ENCODE measurements around the gene ANXA11.
"Not testable (repeated sequence)": the region's sequence is repeated elsewhere in the genome, so short reads cannot be mapped to it uniquely, and the experiment has no call there.

ANXA11 gene

DNA sequence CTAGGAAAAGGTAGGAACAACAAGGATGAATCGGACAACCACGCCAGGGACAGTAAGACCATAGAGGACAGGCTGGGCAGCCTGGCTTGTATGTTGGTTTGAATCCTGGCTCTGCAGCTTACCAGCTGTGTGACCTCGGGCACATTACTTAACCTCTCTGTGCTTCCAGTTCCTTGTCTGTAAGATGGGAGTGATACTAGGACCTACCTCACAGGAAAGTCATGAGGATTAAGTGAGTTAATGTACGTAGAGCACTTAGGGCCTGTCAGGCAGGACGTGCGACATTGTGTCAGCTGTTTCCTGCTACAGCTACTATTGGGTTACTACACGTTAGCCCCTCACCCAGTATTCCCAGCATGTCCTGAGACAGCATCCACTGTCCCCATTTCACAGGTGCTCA lies 40.7 kb downstream of the ANXA11 start:
- DNase-seq = no peak

DNA sequence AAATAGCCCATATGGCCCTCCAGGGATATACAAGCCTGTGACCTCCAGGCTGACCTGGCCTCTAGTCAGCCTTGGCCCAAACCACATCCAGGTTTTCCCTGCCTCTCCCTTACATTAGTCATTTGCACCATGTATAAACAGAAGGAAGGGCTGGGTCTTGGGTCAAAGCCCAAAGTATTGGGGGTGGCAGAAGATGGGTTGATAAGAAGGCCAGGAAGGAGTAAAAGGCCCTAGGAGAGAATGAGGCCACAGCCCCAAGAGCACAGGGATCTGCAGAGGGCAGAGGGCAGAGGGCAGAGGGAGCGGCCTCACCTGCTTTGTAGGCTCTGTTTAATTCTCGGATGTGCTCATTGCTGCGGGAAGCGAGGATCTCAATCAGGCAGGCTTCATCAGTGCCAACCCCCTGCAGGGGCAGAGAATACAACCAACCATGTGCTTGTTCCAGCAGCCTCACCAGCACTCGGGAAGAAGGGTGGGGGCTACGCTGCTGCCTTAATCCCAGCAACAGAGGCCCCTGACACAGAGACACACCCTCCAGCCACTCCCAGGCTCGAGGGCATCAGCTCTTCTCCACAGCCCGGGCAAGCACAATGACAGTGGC lies 41.5 kb downstream of the ANXA11 start:
- DNase-seq = no peak

DNA sequence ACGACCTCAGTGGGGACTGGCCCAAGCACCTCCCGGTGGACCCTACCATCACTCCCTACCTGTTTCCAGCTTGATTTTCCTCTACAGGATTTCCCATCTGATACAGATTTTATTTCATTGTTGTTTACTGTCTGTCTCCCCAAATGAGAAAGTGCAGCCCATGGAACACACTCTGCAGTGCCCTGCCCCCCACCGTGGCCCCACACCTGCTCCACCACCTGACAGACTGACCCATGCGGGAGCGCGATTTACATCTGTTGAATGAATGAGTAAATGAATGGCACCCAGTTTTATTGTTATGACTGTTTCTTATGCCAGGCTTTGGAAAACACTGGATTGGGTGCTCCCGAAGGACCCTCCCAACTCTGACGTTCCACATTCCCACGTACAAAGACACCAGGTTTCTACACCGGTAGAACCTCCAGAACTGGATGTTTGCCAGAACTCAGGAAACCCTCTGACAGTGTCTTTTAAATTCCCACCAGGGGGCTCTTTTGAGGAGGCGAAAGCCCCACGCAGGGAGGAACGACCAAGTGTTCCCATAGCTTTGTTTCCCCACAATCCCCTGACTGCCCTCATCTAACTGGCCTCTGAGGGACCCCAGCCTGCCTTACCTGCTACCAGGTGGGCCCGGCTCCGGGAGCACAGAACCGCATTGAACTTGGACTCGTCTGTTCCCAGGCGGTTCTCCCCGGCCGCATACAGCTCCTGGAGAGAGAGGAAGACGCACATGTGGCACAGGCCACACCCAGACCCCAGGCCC lies 43.8 kb downstream of the ANXA11 start:
- DNase-seq = peak; percentile 15

DNA sequence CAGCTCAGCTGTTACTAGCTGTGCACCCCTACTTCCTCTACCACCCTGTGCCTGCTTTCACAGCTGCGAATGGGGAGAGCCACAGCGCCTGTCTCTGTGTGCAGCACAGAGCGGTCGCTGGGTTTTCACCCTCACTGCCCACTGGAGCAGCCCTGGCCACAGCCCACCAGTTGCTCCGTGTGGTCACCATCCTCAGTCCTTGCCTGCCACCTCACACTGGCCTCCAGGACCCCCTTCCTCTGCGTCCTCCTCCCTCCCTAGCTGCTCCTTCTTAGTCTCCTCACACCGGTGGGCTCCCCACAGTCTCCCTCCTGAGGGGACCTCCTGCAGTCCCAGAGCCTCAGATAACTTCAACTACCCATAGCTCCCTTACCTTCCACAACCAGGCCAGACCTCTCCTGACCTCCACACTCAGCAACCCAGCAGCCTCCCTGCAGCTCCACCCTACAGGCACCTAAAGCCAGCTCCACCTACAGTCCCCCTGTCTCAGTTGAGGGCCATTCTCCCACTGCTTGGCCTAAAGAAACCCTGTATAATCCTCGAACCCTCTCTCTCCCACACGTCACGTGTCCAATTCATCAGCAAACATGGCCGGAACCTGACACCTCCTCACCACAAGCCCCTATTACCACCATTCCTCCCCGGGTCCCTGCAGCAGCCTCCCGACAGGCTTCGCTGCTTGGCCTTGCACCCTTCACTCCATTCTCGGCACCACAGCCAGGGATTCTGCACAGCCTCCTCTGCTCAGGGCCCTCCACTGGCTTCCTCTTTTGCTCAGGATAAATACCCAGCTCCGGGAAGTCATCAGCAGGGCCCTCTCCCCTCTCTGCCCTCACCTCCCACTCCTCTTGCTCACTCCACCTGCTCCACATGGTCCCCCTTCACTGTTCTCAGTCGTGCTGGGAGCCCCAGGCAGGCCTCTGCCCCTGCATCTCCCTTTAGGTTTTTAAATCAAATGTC lies 44.7 kb downstream of the ANXA11 start:
- no peak for DNase-seq

DNA sequence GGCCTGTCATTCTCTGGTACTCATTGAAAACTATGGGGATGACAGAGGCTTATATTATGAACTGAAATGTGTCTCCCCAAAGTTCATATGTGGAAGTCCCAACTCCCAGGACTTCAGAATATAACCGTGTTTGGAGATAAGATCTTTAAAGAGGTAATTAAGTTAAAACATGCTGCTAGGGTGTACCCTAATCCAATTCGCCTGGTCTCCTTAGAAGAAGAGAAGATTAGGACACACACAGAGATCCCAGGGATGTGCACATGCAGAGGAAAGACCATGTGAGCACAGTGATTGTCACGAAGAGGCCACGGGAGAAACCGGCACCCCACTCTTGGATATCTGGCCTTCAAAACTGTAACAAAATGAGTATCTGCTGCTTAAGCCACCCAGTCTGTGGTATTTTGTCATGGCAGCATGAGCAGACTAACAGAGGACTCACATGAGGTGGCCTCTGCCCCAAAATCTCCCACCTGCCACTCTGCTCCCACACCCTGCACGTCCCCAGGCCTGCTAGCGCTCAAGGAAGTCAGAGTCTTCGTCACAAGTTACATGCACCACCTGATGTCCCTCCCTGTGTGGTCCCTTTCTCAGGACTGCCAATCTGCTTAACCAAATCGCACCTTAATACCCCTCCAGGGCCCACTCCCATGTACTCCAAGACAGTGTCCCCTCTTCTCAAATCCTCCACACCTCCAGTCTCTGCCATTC lies 46.0 kb downstream of the ANXA11 start:
- no peak for DNase-seq

DNA sequence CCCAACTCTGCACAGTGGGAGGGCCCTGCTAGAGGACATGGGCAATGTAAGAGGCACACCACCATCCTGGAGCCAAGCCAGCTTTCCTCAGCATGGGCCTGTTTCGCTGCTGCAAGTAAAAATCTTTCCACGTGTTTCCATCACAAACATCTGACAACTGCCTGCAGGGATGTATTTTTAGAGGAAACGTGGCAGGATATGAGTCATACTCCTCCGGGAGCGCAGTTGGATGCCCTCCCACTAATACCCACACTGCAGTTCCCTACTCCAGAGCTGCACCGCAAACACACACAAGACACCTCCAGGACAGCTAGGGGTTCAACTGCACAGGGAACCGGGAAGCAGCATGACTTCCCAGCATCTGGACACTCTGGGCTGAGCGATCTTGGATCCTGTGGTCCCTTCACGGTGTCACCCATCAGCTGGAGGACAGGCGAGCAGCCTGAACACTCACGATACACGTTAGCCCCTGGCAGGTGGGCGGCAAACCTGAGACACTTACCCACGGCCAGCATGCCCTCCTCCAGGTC lies 46.7 kb downstream of the ANXA11 start:
- DNase-seq = peak; percentile 78

DNA sequence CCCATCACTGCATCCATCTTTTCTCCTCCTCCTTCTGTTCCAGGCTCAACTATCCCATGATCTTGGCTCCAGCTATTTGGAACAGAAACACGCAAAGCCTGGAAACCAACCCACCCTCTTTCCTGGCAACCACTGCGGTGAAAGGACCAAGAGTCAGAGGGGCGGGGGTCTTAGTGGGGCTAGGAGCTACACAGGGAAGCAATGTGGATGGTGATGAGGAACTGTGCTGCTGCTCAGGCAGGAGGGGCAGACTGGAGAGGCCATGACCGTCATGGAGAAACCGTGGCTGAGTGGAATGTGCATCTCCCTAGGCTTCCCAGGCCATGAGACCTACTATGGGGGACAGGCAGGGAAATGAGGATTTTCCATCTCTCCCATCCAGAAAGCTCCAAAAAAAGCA lies 47.2 kb downstream of the ANXA11 start:
- DNase-seq = no peak

DNA sequence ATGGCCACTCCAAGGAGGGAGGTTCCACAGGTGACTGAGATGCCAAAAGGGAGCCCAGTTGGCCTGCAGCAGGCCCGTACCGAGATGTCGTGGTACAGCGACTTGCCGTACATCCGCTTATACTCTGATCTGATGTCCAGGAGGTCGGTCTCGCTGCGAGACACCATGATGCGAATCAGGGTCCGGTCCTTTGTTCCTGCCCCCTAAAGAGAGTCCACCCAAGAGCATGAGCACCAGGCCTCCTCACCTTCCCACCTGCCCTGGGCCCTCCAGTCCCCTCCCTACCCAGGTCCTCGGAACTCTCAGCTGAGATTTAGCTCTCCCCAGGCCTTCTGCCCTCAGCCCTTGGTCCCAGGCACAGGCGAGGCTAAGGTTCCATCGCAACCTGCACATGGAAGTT lies 47.8 kb downstream of the ANXA11 start:
- no peak for DNase-seq

DNA sequence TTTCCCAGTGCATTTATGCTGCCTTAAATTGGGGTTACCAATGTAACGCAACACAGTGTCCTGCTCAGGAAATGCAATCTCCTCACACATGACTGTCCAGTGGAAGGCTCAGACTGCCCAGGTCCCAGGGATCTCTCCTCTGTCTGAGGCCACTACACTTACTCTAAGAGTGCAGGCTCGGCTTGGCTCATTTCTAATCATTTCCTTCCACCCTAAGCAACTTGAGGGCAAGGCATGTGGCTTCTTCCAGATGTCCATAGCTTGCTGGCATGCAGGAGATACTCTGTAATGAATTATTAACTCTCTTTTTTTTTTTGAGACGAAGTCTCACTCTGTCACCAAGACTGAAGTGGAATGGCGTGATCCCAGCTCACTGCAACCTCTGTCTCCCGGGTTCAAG lies 49.1 kb downstream of the ANXA11 start:
- no peak for DNase-seq

DNA sequence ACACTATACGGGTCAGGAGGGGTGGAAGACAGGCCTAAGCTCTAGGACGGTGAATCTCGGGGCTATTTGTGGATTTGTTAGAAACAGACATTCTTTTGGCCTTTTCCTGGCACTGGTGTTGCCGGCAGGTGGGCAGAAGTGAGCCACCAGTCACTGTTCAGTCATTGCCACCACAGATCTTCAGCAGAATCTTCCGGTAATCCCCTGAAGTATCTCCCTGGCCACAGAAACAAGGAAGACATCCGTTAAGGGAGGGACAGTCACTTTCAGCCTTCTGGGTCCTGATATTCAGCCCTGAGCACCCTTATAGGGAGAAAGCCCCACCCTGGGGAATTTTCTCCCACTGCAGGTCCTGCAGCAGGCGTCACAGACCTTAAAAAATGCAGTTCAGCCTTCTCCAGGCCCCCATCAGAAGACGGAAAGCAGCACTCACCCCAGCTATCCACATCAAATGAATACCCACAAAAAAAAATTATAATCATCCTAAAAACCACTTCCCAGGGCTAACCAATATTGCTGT lies 49.6 kb downstream of the ANXA11 start:
- DNase-seq = no peak

DNA sequence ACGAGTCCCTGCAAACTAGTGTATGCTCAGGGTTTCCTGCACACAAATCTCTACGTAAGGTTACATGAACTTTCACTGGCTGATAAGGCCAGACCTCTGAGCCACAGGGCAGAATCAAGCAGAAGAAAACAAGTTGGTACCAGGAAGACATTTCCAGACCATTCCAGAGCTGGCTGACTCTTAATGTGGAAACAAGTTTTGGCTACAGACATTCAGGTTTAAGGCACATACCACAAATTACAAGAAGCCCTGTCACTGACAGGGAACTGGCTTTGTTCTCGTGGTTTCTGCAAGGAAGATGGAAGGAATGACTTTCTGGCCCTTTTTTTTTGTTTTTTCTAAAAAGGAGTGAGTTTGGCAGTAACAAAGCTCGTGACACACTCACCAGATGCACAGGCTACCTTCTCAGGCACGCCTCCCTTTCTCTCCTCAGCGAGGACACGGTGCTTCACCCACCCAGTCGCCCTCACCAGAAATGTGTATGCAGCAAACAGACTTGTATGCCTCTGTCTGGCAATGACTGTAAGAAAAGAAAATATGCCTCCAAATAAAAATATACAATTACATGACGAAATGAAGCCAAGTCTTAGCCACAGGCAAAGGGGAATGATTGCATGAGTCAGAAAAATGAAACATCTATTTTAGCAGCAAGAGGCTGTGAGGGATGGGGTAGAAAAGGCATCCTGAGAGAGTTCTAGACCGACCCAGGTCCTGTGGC lies 50.2 kb downstream of the ANXA11 start:
- no peak for DNase-seq

DNA sequence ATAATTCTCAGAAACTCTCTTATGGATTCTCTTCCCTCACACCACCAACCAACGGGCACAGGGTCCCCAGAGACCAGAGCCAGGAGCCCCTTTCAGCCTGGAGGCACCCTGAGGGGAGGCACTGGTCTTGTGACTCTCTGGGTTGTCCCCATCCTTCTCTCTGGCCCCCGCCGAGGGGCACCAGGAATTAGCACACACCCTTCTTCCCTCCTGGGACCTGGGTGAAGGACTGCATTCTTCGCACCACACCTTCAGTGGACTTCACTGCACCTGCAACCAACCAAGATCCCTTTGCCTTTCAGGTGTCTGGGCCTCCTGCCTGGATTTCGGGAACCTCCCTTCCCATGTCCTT lies 50.7 kb downstream of the ANXA11 start:
- no peak for DNase-seq

DNA sequence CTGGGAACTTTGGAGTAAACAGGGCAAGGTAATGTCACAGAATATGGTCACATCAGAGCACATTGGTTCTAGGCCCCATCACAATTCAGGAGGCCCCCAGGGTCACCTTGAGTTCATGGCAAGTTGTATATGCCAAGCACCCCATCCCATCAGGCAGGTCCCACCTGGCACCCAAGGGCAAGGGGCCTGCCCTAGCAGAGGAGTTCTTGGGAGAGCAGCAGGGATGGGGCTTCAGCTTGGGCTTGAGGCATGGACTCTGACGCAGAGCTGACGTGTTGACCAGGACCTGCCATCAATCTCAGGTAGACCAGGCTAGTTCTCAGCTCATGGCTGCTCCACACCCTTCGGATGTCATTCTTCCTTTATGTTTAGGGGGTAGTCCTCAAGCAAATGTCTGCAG lies 51.9 kb downstream of the ANXA11 start:
- DNase-seq = no peak

DNA sequence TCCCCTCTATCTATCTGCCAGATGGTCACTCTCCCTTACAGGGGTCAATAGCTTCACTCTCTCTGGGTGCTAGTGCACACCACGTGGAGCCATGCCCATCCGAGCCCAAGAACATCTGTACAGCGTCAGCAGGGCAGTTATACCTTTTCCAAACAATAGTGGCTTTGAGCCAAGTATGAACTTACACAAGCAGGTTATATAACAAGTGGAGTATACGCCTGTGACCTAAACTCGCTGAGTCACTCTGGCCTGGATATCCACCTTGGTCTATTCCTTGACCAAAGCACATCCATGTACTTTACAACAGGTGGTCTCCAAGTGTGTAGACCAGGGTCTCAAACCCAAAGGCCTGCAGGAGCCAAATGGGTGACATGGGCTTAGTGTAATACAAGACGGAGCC lies 52.5 kb downstream of the ANXA11 start:
- no peak for DNase-seq

DNA sequence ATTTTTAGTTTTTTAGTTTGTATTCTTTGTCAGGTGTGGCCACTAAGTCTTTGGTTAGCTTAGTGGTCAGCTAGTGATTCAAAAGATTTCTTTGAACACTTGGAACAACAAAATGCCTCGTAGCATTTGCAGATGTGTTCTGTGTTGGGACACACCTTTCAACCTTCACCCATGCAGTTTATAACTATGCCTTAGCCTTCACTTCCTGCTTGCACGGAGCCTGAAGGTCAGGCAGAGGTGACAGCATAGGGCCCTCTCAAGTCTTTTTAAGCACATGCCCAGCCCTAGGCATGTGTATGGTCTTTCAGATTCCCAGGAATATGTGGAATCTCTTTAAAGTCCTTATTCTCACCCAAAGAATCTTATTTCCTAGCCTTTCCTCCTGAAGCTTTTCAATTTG lies 55.2 kb downstream of the ANXA11 start:
- no peak for DNase-seq

DNA sequence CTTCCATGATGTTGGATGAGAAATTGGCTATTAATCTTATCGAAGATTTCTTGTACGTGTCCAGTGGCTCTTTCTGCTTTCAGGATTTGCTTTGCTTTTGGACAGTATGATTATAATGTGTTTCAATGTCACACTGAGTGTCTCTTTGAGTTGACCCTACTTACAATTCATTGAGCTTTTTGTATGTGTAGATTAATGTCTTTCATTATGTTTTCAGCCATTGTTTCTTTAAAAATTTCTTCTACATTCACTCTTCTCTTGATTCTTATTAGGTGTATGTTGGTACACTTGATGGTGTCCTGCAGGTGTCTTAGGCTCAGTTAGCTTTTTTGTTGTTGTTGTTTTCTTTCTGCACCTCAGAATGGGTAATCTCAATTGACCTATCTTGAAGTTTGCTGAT lies 56.2 kb downstream of the ANXA11 start:
- DNase-seq = no peak

DNA sequence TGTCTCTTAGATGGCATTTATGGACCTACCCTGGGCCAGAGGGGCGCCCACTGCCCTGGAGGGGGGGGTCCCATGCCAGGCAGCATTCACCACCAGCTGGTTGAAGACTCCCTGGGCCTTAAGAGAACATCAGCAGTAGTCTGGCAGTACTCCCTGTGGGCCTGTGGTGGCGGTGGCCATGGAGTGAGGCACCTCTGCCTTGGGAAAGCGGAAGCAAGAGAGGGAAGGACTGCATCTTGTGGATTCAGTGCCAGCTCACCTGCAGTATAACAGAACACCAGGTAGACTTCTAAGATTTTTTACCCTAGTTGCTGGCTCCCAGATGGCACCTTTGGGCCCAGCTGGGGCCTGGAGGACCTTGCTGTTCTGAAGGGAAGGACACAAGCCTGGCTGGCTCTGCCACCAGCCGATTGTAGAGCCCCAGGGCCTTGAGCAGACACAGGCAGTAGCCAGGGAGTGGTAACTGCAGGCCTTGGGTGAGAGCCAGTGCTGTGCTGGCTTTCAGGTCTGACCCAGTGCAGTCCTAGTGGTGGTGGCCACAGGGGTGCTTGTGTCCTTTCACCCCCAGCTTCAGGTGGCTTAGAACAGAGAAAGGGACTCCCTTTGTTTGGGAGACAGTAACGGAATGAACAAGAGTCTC lies 57.1 kb downstream of the ANXA11 start:
- no peak for DNase-seq

DNA sequence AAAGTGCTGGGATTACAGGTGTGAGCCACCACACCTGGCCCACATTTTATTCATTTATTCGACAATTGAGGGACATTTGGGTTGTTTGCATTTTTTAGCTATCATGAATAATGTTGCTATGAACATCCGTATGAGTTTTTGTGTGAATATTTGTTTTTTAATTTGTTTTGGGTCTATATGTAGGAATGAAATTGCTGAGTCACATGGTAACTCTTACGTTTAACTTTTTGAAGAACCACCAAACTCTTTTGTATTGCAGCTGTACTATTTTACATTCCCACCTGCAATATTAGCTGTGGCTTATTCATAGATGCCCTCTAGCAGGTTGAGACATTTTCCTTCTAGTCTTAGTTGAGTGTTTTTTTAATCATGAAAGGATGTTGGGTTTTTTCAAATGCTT lies 58.4 kb downstream of the ANXA11 start:
- DNase-seq = no peak

DNA sequence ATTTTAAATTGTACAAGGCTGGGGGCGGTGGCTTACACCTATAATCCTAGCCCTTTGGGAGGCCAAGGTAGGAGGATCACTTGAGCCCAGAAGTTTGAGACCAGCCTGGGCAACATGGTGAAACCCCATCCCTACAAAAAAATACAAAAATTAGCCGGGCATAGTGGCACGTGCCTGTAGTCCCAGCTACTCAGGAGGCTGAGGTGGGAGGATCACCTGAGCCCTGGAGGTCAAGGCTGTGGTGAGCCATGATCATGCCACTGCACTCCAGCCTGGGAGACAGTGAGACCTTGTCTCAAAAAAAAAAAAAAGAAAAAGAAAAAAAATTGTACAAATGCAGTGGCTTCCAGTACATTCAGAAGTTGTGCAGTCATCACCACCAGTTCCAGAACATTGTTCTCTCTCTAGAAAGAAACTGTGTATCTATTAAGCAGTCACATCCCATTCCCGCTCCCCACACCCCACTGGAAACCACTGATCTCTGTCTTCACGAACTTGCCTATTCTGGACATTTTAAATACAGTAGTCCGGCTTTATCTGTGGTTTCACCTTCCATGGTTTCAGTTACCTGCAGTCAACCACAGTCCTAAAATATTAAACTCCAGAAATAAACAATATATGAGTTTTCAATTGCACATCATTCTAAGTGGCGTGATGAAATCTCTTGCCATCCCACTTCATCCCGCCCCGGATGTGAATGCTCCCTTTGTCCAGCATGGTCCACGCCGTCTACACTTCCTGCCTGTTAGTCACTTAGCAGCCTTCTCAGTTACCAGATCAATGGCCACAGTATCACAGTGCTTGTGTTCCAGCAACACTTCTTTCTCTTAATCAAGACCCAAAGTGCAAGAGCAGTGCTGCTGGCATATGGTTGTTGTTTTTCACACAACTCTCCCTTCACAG lies 59.7 kb downstream of the ANXA11 start:
- DNase-seq = not testable (repeated sequence)

DNA sequence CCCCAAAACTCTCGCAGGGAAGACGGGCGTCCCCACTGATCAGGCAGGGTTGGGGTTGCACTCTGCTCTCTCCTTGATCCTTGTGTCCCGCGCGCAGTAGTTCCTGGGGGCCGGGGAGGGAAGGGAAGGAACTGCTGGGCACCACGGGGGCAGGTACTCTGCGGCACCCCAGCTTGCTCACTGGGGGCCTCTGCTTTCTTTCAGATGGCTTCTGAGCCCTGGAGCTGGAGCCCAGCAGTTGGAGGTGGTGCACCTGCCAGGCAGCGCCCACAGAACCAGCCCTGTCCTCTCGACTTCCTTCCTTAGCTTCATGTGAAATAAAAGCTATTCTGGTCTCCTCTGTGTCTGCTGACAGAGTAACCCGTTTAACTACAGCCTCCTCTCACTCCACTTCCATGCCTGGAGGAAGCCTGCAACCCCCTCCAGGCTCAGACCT lies 60.6 kb downstream of the ANXA11 start:
- DNase-seq = no peak
